Kasumi-1 (cell line): ENCODE results near the gene COL4A2.

Source experiments
- DNase-seq, 2 experiments: peaks; one replicate each; lab custom pipeline; 2025; lab: John Stamatoyannopoulos, UW

COL4A2 gene

DNA sequence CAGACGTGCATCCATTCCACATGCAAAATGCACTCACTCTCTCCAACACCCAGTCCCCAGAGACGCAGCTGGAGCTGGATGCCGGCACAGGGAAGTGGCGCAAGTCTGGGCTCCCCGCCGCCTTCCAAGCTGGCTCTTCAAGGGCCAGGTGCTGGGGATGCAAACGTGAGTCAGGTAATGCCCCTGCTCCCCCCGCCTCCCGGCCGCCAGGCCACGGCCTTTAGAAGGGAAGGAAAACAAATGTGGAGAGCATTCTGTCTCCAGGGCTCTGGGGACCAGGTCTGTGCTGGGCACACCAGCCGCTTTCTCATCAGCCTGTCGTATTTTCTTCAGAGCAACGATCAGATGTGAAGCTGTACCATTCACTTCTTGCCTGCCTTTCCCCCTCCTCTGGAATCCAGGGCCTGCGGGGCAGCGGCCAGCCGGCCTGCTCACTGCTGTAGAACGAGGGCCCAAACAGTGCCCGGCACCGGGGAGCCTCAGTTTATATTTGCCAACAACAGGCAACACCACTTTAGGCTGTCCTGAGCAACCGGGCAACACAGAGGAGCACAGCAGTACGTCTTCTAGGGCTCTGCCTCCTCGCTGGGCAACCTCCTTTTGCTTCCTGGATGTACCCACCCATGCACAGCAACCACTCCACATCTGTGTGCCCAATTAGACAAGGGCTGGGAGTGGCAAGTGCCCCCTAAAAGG is 250.7 kb downstream of the COL4A2 start:
- no peak for DNase-seq

DNA sequence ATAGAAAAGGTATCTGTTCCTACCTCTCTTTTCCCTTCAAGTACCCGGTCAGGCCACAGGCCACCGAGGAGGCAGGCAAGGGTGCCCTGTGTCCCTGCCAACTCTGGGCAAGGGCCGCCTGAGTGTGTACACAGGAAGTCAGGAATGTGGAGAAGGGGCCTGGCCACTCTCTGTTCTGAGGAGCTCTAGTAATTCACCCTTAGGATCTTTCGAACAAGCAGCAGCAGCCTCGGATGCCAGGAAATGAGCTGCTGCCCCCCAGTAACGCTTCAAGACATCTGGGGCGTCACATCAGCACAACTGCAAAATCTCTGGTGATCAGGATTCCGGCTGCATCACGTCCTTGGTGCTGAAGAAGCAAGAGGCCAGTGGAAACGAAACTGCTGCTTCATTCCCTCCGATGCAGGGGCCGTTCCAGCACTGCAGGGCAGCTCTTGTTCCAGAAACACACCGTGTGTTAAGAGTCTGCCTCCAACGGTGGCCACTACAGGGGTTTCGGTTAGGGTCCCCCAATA is 252.4 kb downstream of the COL4A2 start:
- no peak for DNase-seq

- DNase-seq, result no peak
Observed at GRCh38 chr13:110559986-110560385, 252.9 kb downstream of the COL4A2 start.

DNA sequence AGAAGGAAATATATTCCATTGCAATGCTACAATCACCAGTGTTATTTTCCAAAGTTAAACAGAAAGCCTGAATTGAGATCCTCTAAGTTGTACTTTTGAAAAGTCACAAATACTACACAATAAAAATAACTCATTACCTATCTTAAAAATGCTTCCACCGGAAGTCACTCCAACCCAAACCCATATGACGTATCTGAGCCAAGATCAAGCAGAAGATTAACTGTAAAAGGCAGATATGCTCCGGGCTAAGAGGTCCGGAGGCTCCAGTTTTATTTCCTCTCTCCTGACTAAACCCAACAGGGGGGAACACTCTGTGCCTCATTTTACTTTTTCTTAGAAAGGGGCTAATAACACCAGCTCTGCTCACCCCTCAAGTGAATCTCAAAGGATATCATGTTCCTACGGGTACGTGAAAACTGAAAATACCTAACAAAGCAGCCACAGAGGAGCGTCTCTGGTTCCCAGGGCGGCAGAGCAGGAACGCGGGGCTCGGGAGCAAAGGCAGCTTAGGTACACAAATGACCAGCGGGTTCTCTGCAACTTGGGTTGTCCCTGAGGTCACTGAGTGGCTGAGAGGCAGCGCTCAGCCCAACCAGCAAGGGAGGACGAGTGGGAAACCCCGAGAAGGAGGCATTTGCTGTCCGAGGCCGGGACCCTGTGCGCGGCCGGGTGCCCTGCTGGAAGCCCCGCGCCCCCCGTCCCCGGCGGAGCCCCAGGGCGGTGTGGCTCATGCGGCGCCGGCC is 253.7 kb downstream of the COL4A2 start:
- peak; percentile 20 to 23 for DNase-seq

GRCh38 chr13:110561344-110562035 is 254.4 kb downstream of the COL4A2 start, which contains the start of gene RAB20:
RAB20 (minus strand) TSS chr13:110561722; CDS start chr13:110561519, 203 bp downstream.
- DNase-seq, result peak; percentile 76 to 84

DNA sequence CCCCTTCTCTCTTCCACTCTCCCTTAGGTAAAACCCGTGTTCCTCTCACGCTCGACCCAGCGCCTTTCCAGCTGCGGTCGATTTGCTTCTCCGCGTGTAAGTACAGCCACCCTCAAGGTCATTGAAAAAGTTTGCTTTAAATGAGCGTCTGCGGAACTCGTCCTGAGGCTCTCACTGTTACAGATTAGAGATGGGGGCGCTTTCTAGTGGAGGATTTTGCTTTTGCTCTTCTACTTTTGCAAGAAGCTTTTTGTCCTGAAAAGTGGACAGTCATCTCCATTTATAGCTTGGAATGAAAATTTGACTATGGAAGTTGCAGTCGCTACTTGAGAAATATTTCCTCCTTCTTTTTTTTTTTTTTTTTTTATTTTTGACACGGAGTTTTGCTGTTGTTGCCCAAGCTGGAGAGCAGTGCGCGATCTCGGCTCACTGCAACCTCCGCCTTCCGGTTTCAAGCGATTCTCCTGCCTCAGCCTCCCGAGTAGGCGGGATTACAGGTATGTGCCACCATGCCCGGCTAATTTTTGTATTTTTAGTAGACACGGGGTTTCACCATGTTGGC is 255.0 kb downstream of the COL4A2 start:
- DNase-seq, result peak; percentile 61 to 72
